ENCODE data around the gene TTLL9.

The TTLL9 gene

DNA sequence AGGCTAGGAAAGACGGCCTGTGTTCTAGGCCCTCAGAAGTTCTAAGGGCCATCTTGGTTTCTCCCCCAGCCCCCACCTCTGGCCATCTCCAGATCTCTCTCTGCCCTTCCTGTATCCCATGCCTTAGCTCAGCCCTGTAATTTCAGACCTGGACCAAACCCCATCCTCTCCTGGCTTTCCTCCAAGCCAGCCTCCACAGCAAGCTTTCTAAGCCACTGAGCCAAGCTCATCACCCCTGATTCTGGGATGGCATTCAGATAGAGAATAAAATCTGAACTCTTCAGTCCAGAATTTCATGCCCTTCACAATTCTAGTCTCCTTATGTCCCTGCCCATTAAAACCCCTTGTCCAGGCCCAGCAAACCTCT, 120.9 kb downstream of the TTLL9 start:
- Histone ChIP-seq H3K4me3 (IDR thresholded peaks at IDR 0.05; ENCODE audit: insufficient read depth, low read depth, low read length) (no peak overlapping the region), H3K27ac (no peak overlapping the region), H3K79me2 (ENCODE audit: insufficient read depth, low read depth) (no peaks in the 10 kb centered on the region), H3K27me3 (ENCODE audit: insufficient read depth, low read depth) (peaks cover 24% of the 10 kb centered on the region; the same call in 1 of the 2 replicates), H4K20me1 (ENCODE audit: insufficient read depth) (no peaks in the 10 kb centered on the region), H3K36me3 (ENCODE audit: insufficient read depth) (no peaks in the 10 kb centered on the region), H3K9ac (no peak overlapping the region), H3K4me1 (ENCODE audit: low read depth, poor library complexity, severe bottlenecking) (no peaks in the 10 kb centered on the region), H3K4me2 (no peak overlapping the region), H2AFZ (ENCODE audit: low read depth) (no peak overlapping the region)
- TF ChIP-seq, protein P1, sequence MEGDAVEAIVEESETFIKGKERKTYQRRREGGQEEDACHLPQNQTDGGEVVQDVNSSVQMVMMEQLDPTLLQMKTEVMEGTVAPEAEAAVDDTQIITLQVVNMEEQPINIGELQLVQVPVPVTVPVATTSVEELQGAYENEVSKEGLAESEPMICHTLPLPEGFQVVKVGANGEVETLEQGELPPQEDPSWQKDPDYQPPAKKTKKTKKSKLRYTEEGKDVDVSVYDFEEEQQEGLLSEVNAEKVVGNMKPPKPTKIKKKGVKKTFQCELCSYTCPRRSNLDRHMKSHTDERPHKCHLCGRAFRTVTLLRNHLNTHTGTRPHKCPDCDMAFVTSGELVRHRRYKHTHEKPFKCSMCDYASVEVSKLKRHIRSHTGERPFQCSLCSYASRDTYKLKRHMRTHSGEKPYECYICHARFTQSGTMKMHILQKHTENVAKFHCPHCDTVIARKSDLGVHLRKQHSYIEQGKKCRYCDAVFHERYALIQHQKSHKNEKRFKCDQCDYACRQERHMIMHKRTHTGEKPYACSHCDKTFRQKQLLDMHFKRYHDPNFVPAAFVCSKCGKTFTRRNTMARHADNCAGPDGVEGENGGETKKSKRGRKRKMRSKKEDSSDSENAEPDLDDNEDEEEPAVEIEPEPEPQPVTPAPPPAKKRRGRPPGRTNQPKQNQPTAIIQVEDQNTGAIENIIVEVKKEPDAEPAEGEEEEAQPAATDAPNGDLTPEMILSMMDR (conservative IDR thresholded peaks at IDR 0.05; ENCODE audit: low read depth, low read length) = no peak

DNA sequence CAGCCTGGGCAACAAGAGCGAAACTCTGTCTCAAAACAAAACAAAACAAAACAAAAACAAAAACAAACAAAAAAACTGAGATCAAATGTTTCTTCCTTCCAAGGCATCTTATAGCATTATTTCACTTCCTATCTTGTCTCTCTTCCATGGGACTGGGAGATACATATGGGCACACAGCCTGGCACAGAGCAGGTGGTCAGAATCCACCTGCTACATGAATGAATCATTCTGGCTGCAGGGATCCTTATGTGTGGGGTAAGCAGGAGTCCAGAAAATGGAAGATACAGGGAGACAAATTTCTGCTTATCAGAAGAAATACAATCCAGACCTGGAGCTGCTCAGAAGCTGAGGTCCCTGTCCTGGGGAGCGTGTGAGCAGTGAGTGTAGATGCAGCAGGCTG, 121.7 kb downstream of the TTLL9 start:
- no peaks in the 10 kb centered on the region for H3K79me2 ChIP-seq (ENCODE audit: insufficient read depth, low read depth)
- no peaks in the 10 kb centered on the region for H3K4me1 ChIP-seq (ENCODE audit: low read depth, poor library complexity, severe bottlenecking)
- no peak overlapping the region for H3K4me3 ChIP-seq (IDR thresholded peaks at IDR 0.05; ENCODE audit: insufficient read depth, low read depth, low read length)
- H3K27me3 ChIP-seq (ENCODE audit: insufficient read depth, low read depth) = peaks cover 32% of the 10 kb centered on the region; the same call in 1 of the 2 replicates
- no peak overlapping the region for H3K9ac ChIP-seq
- TF ChIP-seq, protein P1 (conservative IDR thresholded peaks at IDR 0.05; ENCODE audit: low read depth, low read length) = no peak
- H2AFZ ChIP-seq (ENCODE audit: low read depth) = no peak overlapping the region
- no peaks in the 10 kb centered on the region for H4K20me1 ChIP-seq (ENCODE audit: insufficient read depth)
- H3K36me3 ChIP-seq (ENCODE audit: insufficient read depth) = no peaks in the 10 kb centered on the region
- no peak overlapping the region for H3K4me2 ChIP-seq
- H3K27ac ChIP-seq = no peak overlapping the region

Measured in KMS-11 (cell line).